Measurements from ENCODE around the gene RARRES2. TPM values are rescaled to one million over a fixed set of nuclear protein-coding genes. Genes with fewer than 3 reads are reported as not detected.
A peak's percentile ranks its signal among the peaks of the same experiment; 100 is the strongest.

RARRES2 gene
- total and polyA plus RNA-seq, 2 of the 13 experiments (the other 11 are each of a cell fraction or from before 2014, with no cell fraction given): 134 to 172 TPM

- TF ChIP-seq ZNF609 (CRISPR knock-in tag; IDR thresholded peaks at IDR 0.05; ENCODE audit: borderline replicate concordance) (no peak), TARDBP (CRISPR knock-in tag; IDR thresholded peaks at IDR 0.05) (no peak), ATF5 (CRISPR knock-in tag; IDR thresholded peaks at IDR 0.05; ENCODE audit: low read depth) (no peak), ZNF468 (CRISPR knock-in tag; IDR thresholded peaks at IDR 0.05) (no peak), SNAPC5 (CRISPR knock-in tag; IDR thresholded peaks at IDR 0.05; ENCODE audit: borderline replicate concordance) (no peak), HOXA7 (CRISPR knock-in tag; IDR thresholded peaks at IDR 0.05) (no peak), ATM (IDR thresholded peaks at IDR 0.05; ENCODE audit: borderline replicate concordance) (no peak), NCOA2 (CRISPR knock-in tag; IDR thresholded peaks at IDR 0.05) (peak; percentile 32; the same call in 1 of the 2 replicates), ZNF639 (CRISPR knock-in tag; conservative IDR thresholded peaks at IDR 0.05) (peak; percentile 87), ZNF276 (CRISPR knock-in tag; IDR thresholded peaks at IDR 0.05; ENCODE audit: low read depth) (no peak), ZBED4 (CRISPR knock-in tag; IDR thresholded peaks at IDR 0.05; ENCODE audit: borderline replicate concordance) (peak; percentile 48; the same call in 1 of the 2 replicates), ZIK1 (CRISPR knock-in tag; IDR thresholded peaks at IDR 0.05; ENCODE audit: borderline replicate concordance, low read depth) (no peak), SP2 (CRISPR knock-in tag; IDR thresholded peaks at IDR 0.05) (peak; percentile 94), ZNF776 (CRISPR knock-in tag; IDR thresholded peaks at IDR 0.05) (no peak), ZFP37 (CRISPR knock-in tag; IDR thresholded peaks at IDR 0.05; ENCODE audit: borderline replicate concordance) (no peak), FOXA3 (CRISPR knock-in tag; IDR thresholded peaks at IDR 0.05) (0 out of 2 replicates have a peak, but pooled peaks have one; percentile 11)
Observed at GRCh38 chr7:150378853-150379440, 37.5 kb upstream of the RARRES2 start, which contains the start of gene ZNF775 (continued).

Measured in HepG2 (cell line).